HG03103 (cell line): ENCODE measurements around the gene CHL1.
A peak's percentile ranks its signal among the peaks of the same experiment; 100 is the strongest.

Experiments used
- ATAC-seq: cut with Tn5 transposase; IDR thresholded peaks from one replicate; pipeline ENCODE4 v1.9.1; 2021; ENCODE audit warnings: low read depth; ENCODE audit not compliant: unreplicated experiment

The CHL1 gene

GRCh38 chr3:217948-218347, 21.4 kb downstream of the CHL1 start:
- ATAC-seq, result no peak

GRCh38 chr3:228442-229182, 32.0 kb downstream of the CHL1 start:
- ATAC-seq, result no peak

GRCh38 chr3:229183-229661, 32.7 kb downstream of the CHL1 start:
- ATAC-seq, result no peak

DNA sequence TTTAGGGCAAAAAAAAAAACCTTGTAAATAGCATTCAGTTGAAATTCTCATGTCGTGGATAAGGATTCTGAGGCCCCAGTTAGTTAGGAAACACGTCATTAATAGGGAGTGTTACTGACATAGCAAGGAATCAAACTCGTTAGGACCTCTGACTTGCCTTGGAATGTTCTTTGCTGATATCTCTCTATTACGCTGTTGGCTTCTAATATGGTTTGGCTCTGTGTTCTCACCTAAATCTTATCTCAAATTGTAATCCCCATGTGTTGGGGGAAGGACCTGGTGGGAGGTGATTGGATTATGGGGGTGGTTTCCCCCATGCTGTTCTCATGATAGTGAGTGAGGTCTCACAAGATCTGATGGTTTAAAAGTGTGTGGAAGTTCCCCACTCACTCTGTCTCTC, 40.3 kb downstream of the CHL1 start:
- ATAC-seq, result no peak

- no peak for ATAC-seq
Measured at GRCh38 chr3:242602-243355, 46.2 kb downstream of the CHL1 start.

GRCh38 chr3:243356-243725, 46.8 kb downstream of the CHL1 start:
- ATAC-seq, result no peak

GRCh38 chr3:244041-244440, 47.5 kb downstream of the CHL1 start:
- ATAC-seq, result no peak

- ATAC-seq, result no peak
Measured at GRCh38 chr3:247916-248315, 51.4 kb downstream of the CHL1 start.

GRCh38 chr3:248864-249520, 52.4 kb downstream of the CHL1 start:
- ATAC-seq, result no peak

- ATAC-seq, result no peak
Measured at GRCh38 chr3:249587-250262, 53.2 kb downstream of the CHL1 start.

GRCh38 chr3:256501-256900, 59.9 kb downstream of the CHL1 start:
- no peak for ATAC-seq

DNA sequence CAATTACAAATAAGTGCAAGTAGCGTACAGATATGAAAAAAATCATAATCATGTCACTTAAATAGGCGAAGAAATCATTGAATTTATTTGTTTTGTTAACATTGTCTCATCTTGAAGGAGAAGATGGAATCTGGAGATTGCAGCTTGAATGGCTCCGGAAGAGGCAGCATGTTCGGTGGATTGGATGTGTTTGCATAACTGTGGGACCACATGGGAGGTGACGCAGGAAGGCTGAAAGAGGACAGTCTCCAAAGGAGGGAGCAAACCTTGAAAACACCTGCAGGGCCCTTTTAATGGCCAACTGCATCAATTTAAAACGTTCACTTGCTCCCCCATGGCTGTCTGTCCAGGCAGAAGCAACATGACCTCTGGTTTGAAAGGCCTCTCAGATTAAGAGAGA, 61.3 kb downstream of the CHL1 start:
- ATAC-seq, result no peak

GRCh38 chr3:260898-261297, 64.3 kb downstream of the CHL1 start:
- ATAC-seq, result no peak

DNA sequence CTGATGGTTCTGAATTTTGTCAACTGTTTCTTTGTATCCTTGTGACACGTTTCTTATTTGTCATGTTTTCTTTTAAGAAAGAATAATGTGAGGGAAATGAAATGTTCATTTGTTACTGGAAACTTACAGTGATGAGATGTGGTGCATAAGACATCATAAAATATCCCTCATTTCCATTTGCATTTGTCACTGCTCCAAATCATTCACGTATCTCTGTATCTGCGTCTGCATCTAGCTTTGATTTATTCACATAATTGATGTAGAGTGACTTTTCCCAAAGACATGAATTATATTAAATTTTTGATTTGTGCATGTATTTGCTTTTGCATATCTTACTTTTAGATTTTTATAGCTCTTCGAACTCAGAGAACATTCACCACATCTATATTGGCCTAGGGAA, 66.8 kb downstream of the CHL1 start:
- no peak for ATAC-seq

- no peak for ATAC-seq
Measured at GRCh38 chr3:264394-265156, 68.0 kb downstream of the CHL1 start.

- no peak for ATAC-seq
Measured at GRCh38 chr3:267101-267500, 70.5 kb downstream of the CHL1 start.

- ATAC-seq, result no peak
Measured at GRCh38 chr3:270688-271087, 74.1 kb downstream of the CHL1 start.

DNA sequence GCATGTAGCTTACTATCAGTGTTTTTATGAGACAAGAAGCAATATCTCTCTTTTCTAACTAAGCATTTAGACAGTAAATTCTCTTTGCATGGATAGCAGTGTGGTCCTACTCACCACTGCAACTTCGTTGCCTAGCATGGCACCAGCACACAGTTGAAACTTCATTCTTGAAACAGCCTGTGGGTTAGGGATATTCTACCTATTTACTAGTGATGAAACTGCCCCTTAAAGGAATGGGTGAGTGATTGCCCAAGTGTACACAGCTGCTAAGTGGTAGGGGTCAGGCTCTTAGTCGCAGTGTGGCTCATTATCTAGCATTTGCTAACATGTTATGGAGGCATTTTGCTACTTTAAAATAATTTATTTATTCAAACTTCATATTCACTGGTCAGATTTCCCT, 78.4 kb downstream of the CHL1 start:
- ATAC-seq, result no peak

DNA sequence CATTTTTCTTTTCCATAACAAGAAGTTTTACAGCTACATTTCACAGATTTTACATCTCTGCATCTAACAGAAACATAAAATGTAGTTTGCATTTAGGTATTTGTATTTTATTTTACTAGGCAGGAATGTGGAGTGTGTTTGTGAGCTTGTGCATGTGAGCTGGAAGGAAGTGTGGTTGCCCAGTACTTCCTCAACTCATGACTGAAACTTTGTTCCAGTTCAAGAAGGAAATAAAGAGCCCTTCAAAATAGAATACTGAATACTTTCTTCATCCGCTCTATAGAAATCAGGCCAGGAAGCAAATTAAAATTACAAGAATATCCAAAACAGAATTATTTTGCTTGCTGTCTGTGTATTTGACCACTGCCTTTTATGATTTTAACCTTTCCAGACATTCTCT, 81.3 kb downstream of the CHL1 start:
- peak; percentile 2 for ATAC-seq

DNA sequence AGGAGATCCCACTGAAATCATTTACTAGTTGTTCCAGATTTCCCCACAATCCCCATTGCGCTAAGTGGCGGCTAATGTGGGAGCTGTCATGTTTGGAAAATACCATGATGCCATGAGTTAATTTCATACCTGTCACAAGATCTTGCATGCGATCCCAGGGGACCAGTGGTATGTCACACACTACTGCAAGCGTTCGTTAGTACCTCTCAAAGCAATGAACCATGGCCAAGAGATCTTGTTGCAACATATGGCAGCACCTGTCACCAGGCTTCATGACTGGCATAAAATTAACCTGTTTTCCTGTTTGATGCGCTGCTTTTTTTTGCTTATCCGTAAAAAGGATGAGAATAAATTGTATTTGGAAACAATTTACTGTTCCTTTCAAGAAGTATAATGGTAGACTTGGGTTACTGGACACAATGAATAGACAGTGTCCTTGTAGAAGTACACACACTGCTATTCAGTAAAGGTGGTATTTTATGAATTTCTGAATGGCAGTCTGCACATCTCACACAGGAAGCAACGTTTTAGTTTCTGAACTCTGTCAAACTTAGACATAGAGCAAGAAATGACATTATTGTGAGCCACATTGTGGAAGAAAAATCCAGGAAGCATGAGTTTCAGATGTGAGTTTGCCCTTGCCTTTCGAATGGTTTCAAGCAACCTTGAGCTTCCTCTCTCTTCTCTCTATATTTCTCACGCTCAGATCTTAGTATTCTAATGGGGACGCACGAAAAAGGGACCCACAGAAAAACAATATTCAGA, 81.9 kb downstream of the CHL1 start:
- peak; percentile 62 for ATAC-seq
